GM12878 (cell line): Measurements from ENCODE around the gene SASH3. TPM values are rescaled to one million over a fixed set of nuclear protein-coding genes. Genes with fewer than 3 reads are reported as not detected.

Experiments used
- BHLHE40 ChIP-seq, 2 experiments: fragments of 450-650 bp in 1 of 2; IDR thresholded peaks; 2 replicates each; pipeline ENCODE4 v1.6.1; 2011 to 2017; ENCODE audit warnings: low read depth in 2 of 2, borderline replicate concordance in 1 of 2, improper control_type of control experiment in 1 of 2, low read length in 1 of 2, mild to moderate bottlenecking in 1 of 2
- CEBPZ ChIP-seq: fragments of 150-350 bp; IDR thresholded peaks from 2 replicates; pipeline ENCODE4 v1.6.1; 2016; ENCODE audit warnings: low read depth, low read length
- E4F1 ChIP-seq: fragments of 450-650 bp; IDR thresholded peaks from 2 replicates; pipeline ENCODE4 v1.6.1; 2018; ENCODE audit warnings: borderline replicate concordance, mild to moderate bottlenecking; ENCODE audit not compliant: partially characterized antibody
- IRF5 ChIP-seq: fragments of 450-650 bp; IDR thresholded peaks from 2 replicates; pipeline ENCODE4 v1.6.1; 2017; ENCODE audit warnings: borderline replicate concordance
- KLF5 ChIP-seq: fragments of 450-650 bp; IDR thresholded peaks from 2 replicates; pipeline ENCODE4 v1.6.1; 2014; ENCODE audit warnings: mild to moderate bottlenecking; ENCODE audit not compliant: partially characterized antibody
- MYC ChIP-seq: IDR thresholded peaks from 2 replicates; pipeline ENCODE4 v1.6.1; 2011; ENCODE audit warnings: mild to moderate bottlenecking, low read length, moderate library complexity, inconsistent platforms; ENCODE audit not compliant: insufficient read depth, insufficient replicate concordance, insufficient read length, severe bottlenecking
- NFIC ChIP-seq: IDR thresholded peaks from 2 replicates; pipeline ENCODE4 v1.6.1; 2012; ENCODE audit warnings: low read depth, mild to moderate bottlenecking, inconsistent platforms, low read length, moderate library complexity
- NR2C1 ChIP-seq: fragments of 450-650 bp; IDR thresholded peaks from 2 replicates; pipeline ENCODE4 v1.6.1; 2017; ENCODE audit warnings: antibody characterized with exemption, mild to moderate bottlenecking, moderate library complexity
- PAX5 ChIP-seq: IDR thresholded peaks from 2 replicates; pipeline ENCODE4 v1.6.1; 2011; ENCODE audit warnings: low read depth, low read length, borderline replicate concordance
- RAD21 ChIP-seq: IDR thresholded peaks from 2 replicates; pipeline ENCODE4 v1.6.1; 2011; ENCODE audit warnings: mild to moderate bottlenecking, low read depth, low read length, moderate library complexity; ENCODE audit not compliant: insufficient read depth
- TBL1XR1 ChIP-seq: IDR thresholded peaks from 2 replicates; pipeline ENCODE4 v1.6.1; 2012; ENCODE audit warnings: low read depth, low read length, improper control_type of control experiment
- ZBTB4 ChIP-seq: fragments of 450-650 bp; formaldehyde crosslinking; IDR thresholded peaks from 2 replicates; pipeline ENCODE4 v1.4.0; 2022; ENCODE audit warnings: mild to moderate bottlenecking, moderate library complexity
- polyA plus RNA-seq, 11 experiments: library from polyadenylated mRNA; depleted of rRNA in 4 of 11; unstranded in 6 of 11; stranded (reverse) in 5 of 11; fragments of >200 nt; fragmentation: Nextera tagmentation in 4 of 11; fragmentation: Illumina TruSeq in 1 of 11; extraction: Ambion mirVana in 4 of 11; extraction: Trizol in 1 of 11; gene quantifications; 1 replicate in 1 of 11; 2 replicates in 10 of 11; pipeline versions ENCODE4 v1.2.1 to v1.2.3, GENCODE V29; 2011 to 2016; ENCODE audit warnings: inconsistent platforms in 2 of 11, missing spikeins in 2 of 11, low read depth in 1 of 11
- total RNA-seq, 4 experiments: library from RNA; depleted of rRNA in 3 of 4; stranded (reverse); fragments of >200 nt in 3 of 4; fragmentation: Illumina TruSeq in 1 of 4; extraction: Trizol in 1 of 4; gene quantifications; 2 replicates each; pipeline versions ENCODE4 v1.2.1 to v1.2.3, GENCODE V29; 2013 to 2021
- TF ChIP-seq, protein P1 (sequence below): fragments of 450-650 bp; conservative IDR thresholded peaks from 2 replicates; pipeline ENCODE4 v1.6.1; 2017; ENCODE audit warnings: mild to moderate bottlenecking, moderate library complexity

SASH3 gene
- total and polyA plus RNA-seq, 10 of the 15 experiments (the other 5 are each of a cell fraction or from before 2014, with no cell fraction given): 23.1 to 233 (median 160) TPM

- peak; percentile 78 for TF ChIP-seq NR2C1
- TF ChIP-seq NFIC: no peak
- TF ChIP-seq IRF5: no peak
- no peak for TF ChIP-seq KLF5
- TF ChIP-seq CEBPZ: no peak
- TF ChIP-seq TBL1XR1: peak; percentile 46; the same call in 1 of the 2 replicates
- TF ChIP-seq RAD21: no peak; the same call in 1 of the 2 replicates
- peak; percentile 58 to 67; a peak in 2 of 4 replicates for TF ChIP-seq BHLHE40 (IDR thresholded peaks at IDR 0.05; ENCODE audit: borderline replicate concordance in 1 of 2, low read depth in 2 of 2, low read length in 1 of 2)
- TF ChIP-seq, protein P1, sequence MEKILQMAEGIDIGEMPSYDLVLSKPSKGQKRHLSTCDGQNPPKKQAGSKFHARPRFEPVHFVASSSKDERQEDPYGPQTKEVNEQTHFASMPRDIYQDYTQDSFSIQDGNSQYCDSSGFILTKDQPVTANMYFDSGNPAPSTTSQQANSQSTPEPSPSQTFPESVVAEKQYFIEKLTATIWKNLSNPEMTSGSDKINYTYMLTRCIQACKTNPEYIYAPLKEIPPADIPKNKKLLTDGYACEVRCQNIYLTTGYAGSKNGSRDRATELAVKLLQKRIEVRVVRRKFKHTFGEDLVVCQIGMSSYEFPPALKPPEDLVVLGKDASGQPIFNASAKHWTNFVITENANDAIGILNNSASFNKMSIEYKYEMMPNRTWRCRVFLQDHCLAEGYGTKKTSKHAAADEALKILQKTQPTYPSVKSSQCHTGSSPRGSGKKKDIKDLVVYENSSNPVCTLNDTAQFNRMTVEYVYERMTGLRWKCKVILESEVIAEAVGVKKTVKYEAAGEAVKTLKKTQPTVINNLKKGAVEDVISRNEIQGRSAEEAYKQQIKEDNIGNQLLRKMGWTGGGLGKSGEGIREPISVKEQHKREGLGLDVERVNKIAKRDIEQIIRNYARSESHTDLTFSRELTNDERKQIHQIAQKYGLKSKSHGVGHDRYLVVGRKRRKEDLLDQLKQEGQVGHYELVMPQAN: 0 out of 2 replicates have a peak, but pooled peaks have one; percentile 50
- TF ChIP-seq ZBTB4 (CRISPR knock-in tag): no peak
- no peak for TF ChIP-seq E4F1
- TF ChIP-seq PAX5: peak; percentile 78; the same call in 1 of the 2 replicates
- no peak for TF ChIP-seq MYC
These were observed 6.5 kb downstream of the SASH3 start (continued) for GRCh38 chrX:129786210-129786651.
